ENCODE measurements around the gene PLAAT3.
"Not testable (repeated sequence)": the region's sequence is repeated elsewhere in the genome, so short reads cannot be mapped to it uniquely, and the experiment has no call there.

Gene PLAAT3

DNA sequence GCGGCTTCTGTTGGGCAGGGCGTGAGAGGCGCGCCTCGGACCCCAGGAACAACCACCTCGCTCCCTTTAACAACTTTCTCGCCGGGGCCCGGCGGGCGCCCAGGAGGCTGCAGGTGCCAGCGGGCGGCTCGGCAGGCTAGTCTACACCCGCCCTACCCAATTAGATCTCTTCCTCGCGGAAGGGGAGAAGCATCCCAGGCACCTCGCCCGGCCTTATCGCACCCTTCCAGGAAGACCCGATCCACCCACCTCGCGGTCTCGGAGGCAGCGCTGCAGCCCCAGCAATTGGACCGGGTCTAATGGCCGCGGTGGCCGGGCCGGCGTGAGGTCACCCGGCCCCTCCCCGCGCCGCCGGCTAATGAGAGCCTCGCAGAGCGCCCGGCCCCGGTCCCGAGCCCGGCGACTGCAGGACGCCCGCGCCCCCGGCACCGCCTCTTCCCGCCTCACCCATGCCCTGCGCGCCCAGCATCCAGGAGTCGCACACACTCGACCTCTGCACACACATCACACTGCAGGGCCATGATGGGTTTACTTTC is at the start of gene PLAAT3:
TSS of gene PLAAT3 (minus strand) at position 298 of the 536 bp plus-strand sequence. CDS start 419 bp downstream, outside the sequence.
- peak; percentile 72 for DNase-seq

- peak; percentile 80 for DNase-seq
Measured at GRCh38 chr11:63663809-63664208, 49.6 kb upstream of the PLAAT3 start.

GRCh38 chr11:63660972-63661371 is 46.7 kb upstream of the PLAAT3 start:
- DNase-seq, result no peak

- DNase-seq, result no peak
Measured at GRCh38 chr11:63652671-63653070, 38.4 kb upstream of the PLAAT3 start.

- DNase-seq, result no peak
Measured at GRCh38 chr11:63643205-63643604, 29.0 kb upstream of the PLAAT3 start.

- DNase-seq, result peak; percentile 22
Measured at GRCh38 chr11:63641727-63642126, 27.5 kb upstream of the PLAAT3 start.

DNA sequence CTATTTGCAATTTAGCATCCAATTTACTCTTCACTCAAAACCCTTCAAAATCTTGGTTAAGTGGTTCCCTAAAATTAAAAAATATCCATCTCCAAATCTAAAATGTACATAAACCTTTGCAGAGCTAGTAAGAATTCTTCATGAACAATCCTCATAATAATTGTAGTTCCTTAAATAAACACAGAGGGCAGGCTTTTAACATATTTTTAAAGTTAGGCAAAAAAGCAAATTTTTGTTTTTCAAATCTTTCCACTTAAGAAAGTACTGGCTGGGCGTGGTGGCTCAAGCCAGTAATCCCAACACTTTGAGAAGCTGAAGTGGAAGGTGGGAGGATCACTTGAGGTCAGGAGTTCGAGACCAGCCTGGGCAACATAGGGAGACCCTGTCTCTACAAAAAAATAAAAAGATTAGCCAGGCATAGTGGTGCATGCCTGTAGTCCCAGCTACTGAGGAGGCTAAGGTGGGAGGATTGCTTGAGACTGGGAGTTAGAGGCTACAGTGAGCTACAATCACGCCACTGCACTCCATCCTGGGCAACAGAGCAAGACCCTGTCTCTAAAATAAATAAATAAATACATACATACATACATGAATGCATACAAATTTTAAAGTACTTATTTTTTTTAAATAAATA is 25.1 kb upstream of the PLAAT3 start:
- no peak for DNase-seq

DNA sequence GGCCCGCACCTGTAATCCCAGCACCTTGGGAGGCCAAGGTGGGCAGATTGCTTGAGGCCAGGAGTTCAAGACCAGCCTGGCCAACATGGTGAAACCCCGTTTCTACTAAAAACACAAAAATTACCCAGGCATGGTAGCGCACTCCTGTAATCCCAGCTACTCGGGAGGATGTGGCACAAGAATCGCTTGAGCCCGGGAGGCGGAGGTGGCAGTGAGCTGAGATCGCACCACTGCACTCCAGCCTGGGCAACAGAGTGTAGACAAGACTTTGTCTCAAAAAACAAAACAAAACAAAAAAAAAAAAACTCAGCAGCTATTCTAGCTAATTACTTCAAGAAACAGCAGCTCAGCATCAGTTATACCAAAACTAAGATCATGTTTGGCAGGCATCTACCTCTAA is 24.2 kb upstream of the PLAAT3 start:
- DNase-seq, result not testable (repeated sequence)

GRCh38 chr11:63635762-63636465 is 21.7 kb upstream of the PLAAT3 start:
- peak; percentile 60 for DNase-seq

- DNase-seq, result no peak
Measured at GRCh38 chr11:63629426-63629825, 15.2 kb upstream of the PLAAT3 start.

DNA sequence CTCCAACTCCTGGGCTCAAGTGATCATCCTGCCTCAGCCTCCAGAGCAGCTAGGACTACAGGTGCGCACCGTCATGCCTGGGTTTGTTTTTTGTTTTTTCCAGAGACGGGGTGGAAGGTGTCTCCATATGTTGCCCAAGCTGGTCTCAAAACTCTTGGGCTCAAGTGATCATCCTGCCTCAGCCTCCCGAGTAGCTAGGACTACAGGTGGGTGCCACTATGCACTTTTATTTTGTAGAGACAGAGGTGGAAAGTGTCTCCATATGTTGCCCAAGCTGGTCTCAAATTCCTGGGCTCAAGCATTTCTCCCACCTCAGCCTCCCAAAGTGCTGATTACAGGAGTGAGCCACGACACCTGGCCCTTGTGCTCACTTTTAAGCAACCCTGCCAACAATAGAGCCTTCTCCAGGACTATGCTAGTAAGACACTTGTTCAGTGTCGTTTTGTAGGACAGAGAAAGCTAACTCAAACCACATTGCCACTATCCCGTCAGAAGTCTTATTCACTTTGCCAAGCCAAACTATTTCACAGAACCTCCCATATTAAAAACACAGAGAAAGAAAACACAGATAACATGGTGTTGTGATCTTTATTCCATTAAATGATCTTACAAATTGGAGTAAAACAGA is 9.4 kb upstream of the PLAAT3 start:
- no peak for DNase-seq

- DNase-seq, result no peak
Measured at GRCh38 chr11:63622323-63622722, 8.1 kb upstream of the PLAAT3 start.

GRCh38 chr11:63621071-63621470 is 6.8 kb upstream of the PLAAT3 start:
- no peak for DNase-seq

- DNase-seq, result no peak
Measured at GRCh38 chr11:63619967-63620366, 5.7 kb upstream of the PLAAT3 start.

DNA sequence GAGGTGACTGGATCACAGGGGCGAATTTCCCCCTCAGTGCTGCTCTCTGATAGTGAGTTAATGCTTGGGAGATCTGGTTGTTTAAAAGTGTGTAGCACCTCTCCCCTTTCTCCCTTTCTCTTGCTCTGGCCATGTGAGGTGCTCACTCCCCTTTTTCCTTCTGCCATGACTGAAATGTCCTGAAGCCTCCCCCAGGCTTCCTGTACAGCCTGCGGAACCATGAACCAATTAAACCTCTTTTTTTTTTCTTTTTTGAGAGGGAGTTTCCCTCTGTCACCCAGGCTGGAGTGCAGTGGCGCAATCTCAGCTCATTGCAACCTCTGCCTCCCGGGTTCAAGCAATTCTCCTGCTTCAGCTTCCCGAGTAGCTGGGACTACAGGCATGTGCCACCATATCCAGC is 3.5 kb upstream of the PLAAT3 start:
- not testable (repeated sequence) for DNase-seq

DNA sequence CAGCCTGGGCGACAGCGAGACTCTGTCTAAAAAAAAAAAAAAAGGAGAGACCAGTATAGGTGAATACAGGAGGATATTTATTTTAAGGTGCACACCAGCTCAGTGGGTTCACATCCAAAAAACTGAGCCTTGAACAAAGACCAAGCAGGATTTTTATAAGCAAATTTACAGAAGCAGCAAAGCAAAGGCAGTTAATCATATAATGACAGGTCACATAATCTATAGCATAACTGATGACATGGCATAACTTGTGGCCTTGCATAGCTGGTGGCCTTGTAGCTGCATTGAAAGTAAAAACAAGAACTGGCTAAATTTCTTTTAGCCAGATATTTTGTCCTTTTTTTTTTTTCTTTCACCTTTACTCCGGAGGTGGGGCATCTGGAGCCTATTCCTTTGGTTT is 2.7 kb upstream of the PLAAT3 start:
- no peak for DNase-seq

- peak; percentile 66 for DNase-seq
Measured at GRCh38 chr11:63613517-63614135, 607 bp downstream of the PLAAT3 start.

DNA sequence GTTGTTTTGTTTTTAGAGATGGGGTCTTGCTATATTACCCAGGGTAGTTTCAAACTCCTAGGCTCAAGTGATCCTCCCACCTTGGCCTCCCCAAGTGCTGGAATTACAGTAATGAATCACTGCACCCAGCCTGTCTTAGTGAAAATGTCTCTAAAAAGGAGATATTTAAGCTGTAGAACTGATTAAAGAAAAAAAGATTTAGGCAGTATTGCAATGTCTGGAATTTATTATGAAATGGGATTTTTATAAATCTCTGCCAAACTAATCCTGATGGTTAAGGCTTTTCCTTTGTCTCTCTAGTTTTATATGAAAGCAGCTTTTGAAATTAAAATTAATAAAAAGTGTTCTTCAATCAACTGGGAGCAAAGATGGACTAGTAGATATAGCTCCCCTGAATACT is 2.1 kb downstream of the PLAAT3 start:
- no peak for DNase-seq

DNA sequence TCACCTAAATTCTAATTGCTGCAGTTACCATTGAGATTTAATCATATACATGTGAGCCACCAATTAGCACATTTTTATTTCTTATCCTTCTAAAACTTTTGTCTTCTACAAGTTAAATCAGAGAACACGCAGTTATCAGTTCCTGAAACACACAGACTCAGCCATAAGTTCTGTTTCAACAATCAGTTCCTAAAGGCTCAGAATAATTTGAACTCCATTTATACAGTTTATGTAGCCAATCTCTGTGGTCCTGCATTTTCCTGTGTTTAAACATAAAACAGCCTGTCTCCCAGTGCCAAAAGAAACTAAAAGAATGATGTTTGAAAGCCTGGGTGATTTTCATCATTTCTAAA is 2.9 kb downstream of the PLAAT3 start:
- no peak for DNase-seq

DNA sequence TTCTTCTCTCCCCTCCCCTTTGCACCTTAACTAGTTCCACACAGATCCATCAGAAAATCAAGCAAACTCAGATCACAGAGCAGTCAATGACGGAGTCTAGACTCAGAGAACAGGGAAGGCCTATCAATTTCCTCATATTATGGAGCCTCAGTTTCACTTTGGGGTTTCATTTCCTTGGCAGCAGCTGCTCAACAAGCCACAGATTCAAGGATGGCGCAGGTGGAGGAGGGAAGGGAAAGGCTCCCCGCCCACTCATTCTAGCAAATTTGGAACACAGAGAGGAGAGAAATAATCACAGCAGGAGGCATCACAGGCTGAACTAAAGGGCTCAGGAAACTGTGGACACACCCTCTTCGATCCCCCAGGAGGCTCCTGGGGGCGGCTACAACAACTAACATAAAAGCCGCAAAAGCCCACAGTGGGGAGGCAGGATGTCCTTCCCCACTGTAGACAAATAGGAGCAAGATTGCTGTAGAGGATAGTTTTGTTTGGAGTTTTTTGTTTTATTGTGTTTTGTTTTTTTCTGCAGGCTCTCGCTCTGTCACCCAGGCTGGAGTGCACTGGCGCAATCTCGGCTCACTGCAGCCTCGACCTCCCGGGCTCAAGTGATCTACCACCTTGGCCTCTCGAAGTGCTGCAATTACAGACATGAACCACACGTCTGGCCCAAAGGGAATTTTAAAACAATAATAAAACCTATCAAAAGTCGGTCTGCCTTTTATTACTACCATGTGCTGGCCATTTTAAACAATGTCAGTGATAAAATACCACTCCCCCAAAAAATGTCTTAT is 3.4 kb downstream of the PLAAT3 start:
- DNase-seq, result no peak

- peak; percentile 30 for DNase-seq
Measured at GRCh38 chr11:63609971-63610580, 4.2 kb downstream of the PLAAT3 start.

DNA sequence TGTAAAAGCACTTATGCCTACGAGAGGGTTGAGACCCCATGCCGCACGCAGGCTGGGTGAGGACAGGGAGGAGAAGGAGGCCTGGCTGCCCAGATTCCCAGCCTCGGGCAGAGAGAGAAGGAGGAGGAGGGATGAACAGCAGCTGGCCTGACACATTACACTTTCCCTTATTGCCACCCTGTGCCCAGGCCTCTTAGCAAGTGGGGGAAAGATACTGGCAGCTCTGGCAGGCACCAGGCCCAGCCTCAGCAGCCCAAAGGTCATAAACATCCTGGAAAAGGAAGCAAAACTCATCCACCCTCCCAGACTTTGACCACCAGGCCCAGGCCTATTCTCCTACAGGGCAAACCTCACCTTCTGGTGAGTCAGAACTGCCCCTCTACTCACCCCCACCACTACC is 4.7 kb downstream of the PLAAT3 start:
- DNase-seq, result no peak
